Endothelial cell of umbilical vein (primary cell): ENCODE results near the gene HDAC4.

ENCODE experiments used
- CTCF ChIP-seq, 2 donors: IDR thresholded peaks; 1 replicate in 1 of 2; 2 replicates in 1 of 2; pipeline ENCODE4 v1.5.1; 2011; ENCODE audit warnings: low read length in 2 of 2, mild to moderate bottlenecking in 2 of 2, moderate library complexity in 2 of 2, control low read depth in 1 of 2, inconsistent platforms in 1 of 2, low read depth in 1 of 2; ENCODE audit not compliant: insufficient read depth in 1 of 2; ENCODE audit errors: extremely low read depth in 1 of 2
- EZH2 ChIP-seq: IDR thresholded peaks from 2 replicates; pipeline ENCODE4 v1.6.1; 2012; ENCODE audit warnings: borderline replicate concordance, low read depth, mild to moderate bottlenecking, moderate library complexity, low read length, inconsistent platforms; ENCODE audit not compliant: severe bottlenecking
- FOS ChIP-seq: IDR thresholded peaks from 2 replicates; pipeline ENCODE4 v1.6.1; 2011; ENCODE audit warnings: mild to moderate bottlenecking, low read length, moderate library complexity, borderline replicate concordance; ENCODE audit not compliant: insufficient read depth
- GATA2 ChIP-seq: IDR thresholded peaks from 2 replicates; pipeline ENCODE4 v1.7.0; 2011; ENCODE audit warnings: low read depth, mild to moderate bottlenecking, moderate library complexity, mixed read lengths, low read length; ENCODE audit not compliant: insufficient read length, insufficient read depth
- JUN ChIP-seq: IDR thresholded peaks from 2 replicates; pipeline ENCODE4 v1.6.1; 2011; ENCODE audit warnings: borderline replicate concordance, low read depth; ENCODE audit not compliant: insufficient read length, insufficient read depth
- MAX ChIP-seq: IDR thresholded peaks from 2 replicates; pipeline ENCODE4 v1.6.1; 2011; ENCODE audit not compliant: insufficient read depth, insufficient read length
- MYC ChIP-seq: IDR thresholded peaks from one replicate; pipeline ENCODE4 v1.6.1; 2011; ENCODE audit warnings: mild to moderate bottlenecking, low read depth, low read length
- POLR2A ChIP-seq: IDR thresholded peaks from 2 replicates; pipeline ENCODE4 v1.6.1; 2012; ENCODE audit warnings: low read depth, mild to moderate bottlenecking, control low read depth, low read length
- POLR2AphosphoS5 ChIP-seq: IDR thresholded peaks from 2 replicates; pipeline ENCODE4 v1.6.1; 2012; ENCODE audit warnings: low read depth, mild to moderate bottlenecking, control low read depth, low read length, moderate library complexity; ENCODE audit not compliant: insufficient read depth

GRCh38 chr2:239323447-239323846, 77.4 kb downstream of the HDAC4 start:
- TF ChIP-seq CTCF (IDR thresholded peaks at IDR 0.05; ENCODE audit: extremely low read depth in 1 of 2, insufficient read depth in 1 of 2, low read depth in 1 of 2, low read length in 2 of 2) (no peak), MYC (no peak), POLR2AphosphoS5 (no peak), EZH2 (no peak), POLR2A (no peak), MAX (no peak), GATA2 (no peak), JUN (no peak), FOS (no peak)
